ENCODE results near the gene CNOT1.

Gene CNOT1

GRCh38 chr16:58629733-58630640 is at the start of gene CNOT1:
TSS of gene CNOT1 (minus strand) at chr16:58629826. CDS start at chr16:58599337, 30,489 bp downstream.
- DNase-seq (ENCODE audit: low read depth): peak; percentile 100
- peak within 1 kb of the TSS; percentile 72 for H3K4me3 ChIP-seq (ENCODE audit: low read depth, low read length)
- TF ChIP-seq CTCF (IDR thresholded peaks at IDR 0.05; ENCODE audit: low read depth, low read length): no peak
- peak; percentile 67 for TF ChIP-seq MAX (IDR thresholded peaks at IDR 0.05; ENCODE audit: low read depth, low read length)
- TF ChIP-seq POLR2A (IDR thresholded peaks at IDR 0.05; ENCODE audit: extremely low read depth, insufficient read length): peak; percentile 78
- peak; percentile 69 for TF ChIP-seq MYC (IDR thresholded peaks at IDR 0.05; ENCODE audit: low read depth, low read length)

GRCh38 chr16:58678716-58679115 is 49.1 kb upstream of the CNOT1 start:
- TF ChIP-seq CTCF (IDR thresholded peaks at IDR 0.05; ENCODE audit: low read depth, low read length): peak; percentile 14
- TF ChIP-seq MAX (IDR thresholded peaks at IDR 0.05; ENCODE audit: low read depth, low read length): no peak
- H3K4me3 ChIP-seq (ENCODE audit: low read depth, low read length): no peak overlapping the region
- no peak for DNase-seq (ENCODE audit: low read depth)

- DNase-seq (ENCODE audit: low read depth): no peak
- TF ChIP-seq MAX (IDR thresholded peaks at IDR 0.05; ENCODE audit: low read depth, low read length) (no peak), CTCF (IDR thresholded peaks at IDR 0.05; ENCODE audit: low read depth, low read length) (no peak), MYC (IDR thresholded peaks at IDR 0.05; ENCODE audit: low read depth, low read length) (no peak), POLR2A (IDR thresholded peaks at IDR 0.05; ENCODE audit: extremely low read depth, insufficient read length) (no peak)
- no peak overlapping the region for H3K4me3 ChIP-seq (ENCODE audit: low read depth, low read length)
Observed at GRCh38 chr16:58678269-58678668, 48.6 kb upstream of the CNOT1 start.

- TF ChIP-seq MYC (IDR thresholded peaks at IDR 0.05; ENCODE audit: low read depth, low read length) (no peak), POLR2A (IDR thresholded peaks at IDR 0.05; ENCODE audit: extremely low read depth, insufficient read length) (no peak), MAX (IDR thresholded peaks at IDR 0.05; ENCODE audit: low read depth, low read length) (no peak), CTCF (IDR thresholded peaks at IDR 0.05; ENCODE audit: low read depth, low read length) (no peak)
- H3K4me3 ChIP-seq (ENCODE audit: low read depth, low read length): no peak overlapping the region
- no peak for DNase-seq (ENCODE audit: low read depth)
Observed at GRCh38 chr16:58670946-58671583, 41.4 kb upstream of the CNOT1 start.

GRCh38 chr16:58670177-58670576 is 40.6 kb upstream of the CNOT1 start:
- DNase-seq (ENCODE audit: low read depth): no peak
- TF ChIP-seq POLR2A (IDR thresholded peaks at IDR 0.05; ENCODE audit: extremely low read depth, insufficient read length) (no peak), CTCF (IDR thresholded peaks at IDR 0.05; ENCODE audit: low read depth, low read length) (no peak)
- H3K4me3 ChIP-seq (ENCODE audit: low read depth, low read length): no peak overlapping the region

Data from NB4 (cell line).